Fibroblast of pulmonary artery (primary cell): Measurements from ENCODE around the gene ZSCAN21.

Experiments
- DNase-seq: peaks from one replicate; pipeline ENCODE4 v3.0.0-alpha.2; 2010; ENCODE audit warnings: low read depth
- H3K4me3 ChIP-seq: replicated peaks from 2 replicates; pipeline ENCODE4 v1.5.1; 2011; ENCODE audit warnings: low read depth, mild to moderate bottlenecking, control low read depth, low read length, moderate library complexity
- CTCF ChIP-seq: IDR thresholded peaks from 2 replicates; pipeline ENCODE4 v1.5.1; 2011; ENCODE audit warnings: mild to moderate bottlenecking, control low read depth, low read length, inconsistent platforms; ENCODE audit errors: missing control alignments

The ZSCAN21 gene

GRCh38 chr7:100090527-100091410 is 41.2 kb downstream of the ZSCAN21 start:
- no peak overlapping the region for H3K4me3 ChIP-seq
- DNase-seq: no peak
- no peak for TF ChIP-seq CTCF

- no peak for DNase-seq
These were observed 42.0 kb downstream of the ZSCAN21 start for GRCh38 chr7:100091411-100092181.

DNA sequence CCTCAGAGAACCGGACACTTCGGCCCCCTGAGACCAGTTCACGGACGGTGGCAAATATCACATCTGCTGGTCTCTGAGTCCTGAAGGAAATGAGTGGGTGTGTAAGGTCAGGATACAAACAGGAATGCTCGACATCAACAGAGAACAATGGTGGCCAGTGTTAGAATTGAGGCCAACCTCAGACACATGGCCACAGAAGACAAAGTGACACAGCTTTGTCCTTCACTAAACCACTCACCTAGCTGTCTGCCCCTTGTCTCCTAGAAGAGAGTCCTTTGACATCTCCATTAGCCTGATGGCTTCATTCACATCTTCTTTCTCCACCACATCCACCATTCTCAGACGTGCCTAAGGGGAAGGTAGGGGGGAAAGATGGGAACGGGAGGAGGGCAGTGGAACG is 43.5 kb downstream of the ZSCAN21 start:
- no peak for TF ChIP-seq CTCF
- no peak overlapping the region for H3K4me3 ChIP-seq
- no peak for DNase-seq

More at GRCh38 chr7:100091411-100092181, 42.0 kb downstream of the ZSCAN21 start:
- no peak for TF ChIP-seq CTCF
- no peak overlapping the region for H3K4me3 ChIP-seq

DNA sequence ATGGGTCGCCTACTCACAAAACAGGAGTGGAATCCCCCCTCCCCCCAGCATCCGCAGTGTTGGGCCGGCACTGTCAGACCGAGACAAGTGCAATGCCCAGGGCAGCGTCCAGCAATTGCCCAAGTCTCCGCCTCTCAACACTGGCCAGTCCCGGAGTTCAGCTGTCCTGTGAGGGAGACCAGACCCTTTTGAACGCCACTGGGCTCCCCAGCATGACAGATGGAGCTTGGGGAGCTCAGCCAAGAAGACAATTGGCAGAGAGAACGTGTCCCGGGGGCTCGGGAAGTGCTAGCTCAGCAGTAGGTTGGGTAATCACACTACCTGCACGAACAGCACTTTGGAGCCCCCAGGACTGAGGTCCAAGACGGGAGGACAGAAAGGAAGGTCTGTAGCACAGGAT is 43.9 kb downstream of the ZSCAN21 start:
- no peak overlapping the region for H3K4me3 ChIP-seq
- TF ChIP-seq CTCF: no peak
- DNase-seq: no peak

DNA sequence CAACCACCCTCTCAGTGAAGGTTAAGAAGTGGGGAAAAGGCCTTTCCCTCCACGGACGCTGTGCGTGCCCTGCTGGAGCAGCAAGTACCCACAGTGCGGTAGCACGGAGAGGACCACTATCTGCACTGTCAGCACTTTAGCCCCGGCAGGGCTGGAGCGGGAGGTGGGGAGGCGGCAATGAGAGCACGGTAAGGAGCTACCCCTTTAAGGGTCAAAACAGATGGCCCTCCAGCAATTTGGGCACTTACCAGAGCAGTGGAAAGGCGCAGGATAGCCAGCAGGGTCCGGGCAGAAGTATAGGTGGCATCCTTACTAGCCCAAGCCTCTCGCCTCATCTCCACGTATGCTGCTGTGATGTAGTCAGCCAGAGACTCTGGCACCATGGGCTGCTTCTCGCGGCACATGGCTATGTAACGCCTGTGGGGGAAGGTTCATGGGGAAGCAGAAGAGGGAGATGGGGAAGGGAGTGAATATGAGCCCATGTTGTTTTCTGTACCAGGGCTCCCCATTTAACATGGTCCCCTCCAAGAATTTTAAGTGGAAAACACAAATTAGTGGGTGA is 44.4 kb downstream of the ZSCAN21 start:
- H3K4me3 ChIP-seq: no peak overlapping the region
- no peak for DNase-seq
- no peak for TF ChIP-seq CTCF

DNA sequence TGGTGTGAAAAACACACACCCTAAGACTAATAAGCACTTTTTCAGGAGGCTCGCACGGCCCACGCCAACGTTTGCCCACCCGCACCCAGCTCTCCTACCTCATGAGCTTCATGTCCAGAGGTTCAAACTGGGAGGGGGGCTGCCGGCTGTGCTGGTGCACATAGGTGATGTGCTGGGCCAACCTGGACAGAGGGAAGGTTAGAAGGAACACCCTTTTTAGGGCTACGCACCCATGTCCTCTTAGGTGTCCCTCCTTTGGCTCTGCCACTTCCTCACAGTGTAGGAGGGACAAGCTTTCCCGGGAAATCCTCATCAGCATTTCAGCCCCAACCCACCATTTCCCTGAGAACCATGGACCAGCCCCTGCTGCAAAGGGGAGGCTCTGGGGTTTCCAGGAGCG is 45.7 kb downstream of the ZSCAN21 start:
- TF ChIP-seq CTCF: no peak
- H3K4me3 ChIP-seq: no peak overlapping the region
- no peak for DNase-seq
